ENCODE data around the gene JAKMIP2. TPM values are rescaled to one million over a fixed set of nuclear protein-coding genes. Genes with fewer than 3 reads are reported as not detected.

The JAKMIP2 gene
- total and polyA plus RNA-seq, 10 donors = 0.09 to 2.4 (median 1.5) TPM

- Histone ChIP-seq H3K27ac (no peak overlapping the region), H3K9me3 (no peaks in the 10 kb centered on the region), H3K4me3 (no peak overlapping the region), H3K36me3 (no peaks in the 10 kb centered on the region), H3K4me1 (no peaks in the 10 kb centered on the region), H3K27me3 (replicated peaks in 1 of 7) (no peaks in the 10 kb centered on the region)
- DNase-seq = no peak
- intact Hi-C loops (cut with DNase I; ENCODE audit: low total_unique reads) = no loop called here
- 65 to 86% (median 78%) methylated on average over 2 of the region's 2 CpGs for WGBS, 5 donors
- no peak for TF ChIP-seq POLR2AphosphoS5 (IDR thresholded peaks at IDR 0.05)
- no peak for TF ChIP-seq CTCF (IDR thresholded peaks at IDR 0.05 in 8 of 11, conservative IDR thresholded peaks at IDR 0.05 in 3 of 11)
- TF ChIP-seq POLR2A (IDR thresholded peaks at IDR 0.05) = no peak
Observed at GRCh38 chr5:147619281-147619878, 163.1 kb downstream of the JAKMIP2 start.

- 91 to 97% (median 95%) methylated on average over 6 of the region's 6 CpGs for WGBS, 5 donors
Observed at GRCh38 chr5:147617711-147618350, 164.7 kb downstream of the JAKMIP2 start.

GRCh38 chr5:147617191-147617606 is 165.3 kb downstream of the JAKMIP2 start:
- DNase-seq = no peak
- Histone ChIP-seq H3K27ac (no peak overlapping the region), H3K27me3 (replicated peaks in 1 of 7) (no peaks in the 10 kb centered on the region), H3K9me3 (no peaks in the 10 kb centered on the region), H3K4me3 (no peak overlapping the region), H3K36me3 (no peaks in the 10 kb centered on the region), H3K4me1 (no peaks in the 10 kb centered on the region)
- 76 to 91% (median 87%) methylated on average over 4 of the region's 4 CpGs for WGBS, 5 donors
- TF ChIP-seq CTCF (IDR thresholded peaks at IDR 0.05 in 8 of 11, conservative IDR thresholded peaks at IDR 0.05 in 3 of 11) (no peak), POLR2A (IDR thresholded peaks at IDR 0.05) (no peak), POLR2AphosphoS5 (IDR thresholded peaks at IDR 0.05) (no peak)
- intact Hi-C loops (cut with DNase I; ENCODE audit: low total_unique reads) = no loop called here

More at GRCh38 chr5:147617711-147618350, 164.7 kb downstream of the JAKMIP2 start:
- H3K4me1 ChIP-seq = no peaks in the 10 kb centered on the region
- no peak overlapping the region for H3K4me3 ChIP-seq
- no peaks in the 10 kb centered on the region for H3K36me3 ChIP-seq
- DNase-seq = no peak
- H3K27ac ChIP-seq = no peak overlapping the region
- no peak for TF ChIP-seq CTCF (IDR thresholded peaks at IDR 0.05 in 8 of 11, conservative IDR thresholded peaks at IDR 0.05 in 3 of 11)
- H3K9me3 ChIP-seq = no peaks in the 10 kb centered on the region
- no peaks in the 10 kb centered on the region for H3K27me3 ChIP-seq (replicated peaks in 1 of 7)
- intact Hi-C loops (cut with DNase I; ENCODE audit: low total_unique reads) = no loop called here

- Histone ChIP-seq H3K27ac (no peak overlapping the region), H3K4me3 (no peak overlapping the region), H3K9me3 (no peaks in the 10 kb centered on the region), H3K36me3 (no peaks in the 10 kb centered on the region), H3K27me3 (replicated peaks in 1 of 7) (no peaks in the 10 kb centered on the region), H3K4me1 (no peaks in the 10 kb centered on the region)
- 77 to 88% (median 84%) methylated on average over 1 of the region's 1 CpG for WGBS, 5 donors
- no peak for DNase-seq
- TF ChIP-seq POLR2A (IDR thresholded peaks at IDR 0.05) (no peak), CTCF (IDR thresholded peaks at IDR 0.05 in 8 of 11, conservative IDR thresholded peaks at IDR 0.05 in 3 of 11) (no peak), POLR2AphosphoS5 (IDR thresholded peaks at IDR 0.05) (no peak)
- intact Hi-C loops (cut with DNase I; ENCODE audit: low total_unique reads) = no loop called here
Observed at GRCh38 chr5:147616421-147616820, 166.1 kb downstream of the JAKMIP2 start.

Data from spleen (tissue), 11 donors.